GM10266 (cell line): ENCODE measurements around the gene SLC26A9.

Experiments
- DNase-seq: peaks from one replicate; pipeline ENCODE4 v3.0.0; 2012; ENCODE audit errors: extremely low spot score
- TF ChIP-seq, protein P1 (sequence below): IDR thresholded peaks from 2 replicates; pipeline ENCODE4 v1.5.1; 2012; ENCODE audit warnings: mild to moderate bottlenecking, low read depth; ENCODE audit not compliant: control insufficient read depth, insufficient read depth; ENCODE audit errors: missing control alignments

Gene SLC26A9

GRCh38 chr1:205948039-205948438 is 4.8 kb upstream of the SLC26A9 start:
- TF ChIP-seq, protein P1, sequence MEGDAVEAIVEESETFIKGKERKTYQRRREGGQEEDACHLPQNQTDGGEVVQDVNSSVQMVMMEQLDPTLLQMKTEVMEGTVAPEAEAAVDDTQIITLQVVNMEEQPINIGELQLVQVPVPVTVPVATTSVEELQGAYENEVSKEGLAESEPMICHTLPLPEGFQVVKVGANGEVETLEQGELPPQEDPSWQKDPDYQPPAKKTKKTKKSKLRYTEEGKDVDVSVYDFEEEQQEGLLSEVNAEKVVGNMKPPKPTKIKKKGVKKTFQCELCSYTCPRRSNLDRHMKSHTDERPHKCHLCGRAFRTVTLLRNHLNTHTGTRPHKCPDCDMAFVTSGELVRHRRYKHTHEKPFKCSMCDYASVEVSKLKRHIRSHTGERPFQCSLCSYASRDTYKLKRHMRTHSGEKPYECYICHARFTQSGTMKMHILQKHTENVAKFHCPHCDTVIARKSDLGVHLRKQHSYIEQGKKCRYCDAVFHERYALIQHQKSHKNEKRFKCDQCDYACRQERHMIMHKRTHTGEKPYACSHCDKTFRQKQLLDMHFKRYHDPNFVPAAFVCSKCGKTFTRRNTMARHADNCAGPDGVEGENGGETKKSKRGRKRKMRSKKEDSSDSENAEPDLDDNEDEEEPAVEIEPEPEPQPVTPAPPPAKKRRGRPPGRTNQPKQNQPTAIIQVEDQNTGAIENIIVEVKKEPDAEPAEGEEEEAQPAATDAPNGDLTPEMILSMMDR, result no peak
- DNase-seq, result no peak

- no peak for DNase-seq
- TF ChIP-seq, protein P1, result no peak
Observed at GRCh38 chr1:205947024-205947423, 3.8 kb upstream of the SLC26A9 start.

DNA sequence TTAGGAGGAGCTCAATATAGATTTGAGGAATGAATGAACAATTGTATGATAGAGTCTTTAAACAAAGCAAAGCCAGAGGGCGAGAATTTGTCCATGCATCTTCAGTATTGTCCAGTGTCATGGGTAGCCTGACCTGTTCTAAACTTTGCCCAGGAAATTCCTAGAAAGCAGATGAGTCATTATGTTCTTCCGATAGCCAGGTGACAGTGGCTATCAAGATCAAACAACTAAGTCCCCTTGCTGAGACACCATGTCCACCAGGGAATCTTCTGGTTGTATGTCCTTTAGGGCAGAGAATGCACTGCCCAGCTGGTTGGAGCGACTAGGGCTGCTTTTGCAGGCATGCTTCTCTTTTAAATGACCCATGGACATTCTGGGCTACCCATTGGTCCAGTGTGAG is 1.8 kb upstream of the SLC26A9 start:
- DNase-seq, result no peak

GRCh38 chr1:205944525-205944924 is 1.3 kb upstream of the SLC26A9 start:
- no peak for DNase-seq
- TF ChIP-seq, protein P1, result no peak

More for the DNA sequence above, 1.8 kb upstream of the SLC26A9 start:
- TF ChIP-seq, protein P1, result no peak

GRCh38 chr1:205942631-205943159 is 561 bp downstream of the SLC26A9 start:
- DNase-seq, result no peak
- TF ChIP-seq, protein P1, result no peak

DNA sequence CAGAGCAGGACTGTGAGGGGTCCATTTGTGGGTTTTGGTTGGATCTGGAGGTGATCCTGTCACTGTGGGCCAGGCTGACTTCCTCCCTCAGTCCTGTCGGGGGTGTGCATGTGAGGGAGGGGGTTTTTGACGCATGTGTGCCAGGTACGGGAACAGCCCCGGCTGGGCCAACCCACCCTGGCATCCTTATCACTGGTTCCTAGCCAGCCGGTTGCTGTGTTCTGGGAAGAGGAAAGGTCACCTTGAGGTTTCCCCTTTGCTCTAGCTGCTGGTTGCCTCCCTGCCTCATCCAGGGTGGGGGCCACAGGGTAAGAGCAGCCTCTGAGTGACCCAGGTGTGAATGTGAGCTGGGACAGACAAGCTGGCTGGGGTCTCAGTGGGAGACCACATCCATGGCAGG is 2.5 kb downstream of the SLC26A9 start:
- no peak for DNase-seq
- TF ChIP-seq, protein P1, result no peak

- DNase-seq, result no peak
- TF ChIP-seq, protein P1, result no peak
Observed at GRCh38 chr1:205939690-205940330, 3.4 kb downstream of the SLC26A9 start.
